HL-60 (cell line): ENCODE results near the gene RAB28.

Experiments used
- POLR2AphosphoS5 ChIP-seq: IDR thresholded peaks from 2 replicates; pipeline ENCODE4 v1.6.1; 2012; ENCODE audit warnings: low read depth
- SPI1 ChIP-seq: IDR thresholded peaks from 2 replicates; pipeline ENCODE4 v1.6.1; 2012; ENCODE audit warnings: low read depth, mild to moderate bottlenecking, borderline replicate concordance
- TF ChIP-seq, protein P1 (sequence below): IDR thresholded peaks from one replicate; pipeline ENCODE4 v1.5.1; 2011; ENCODE audit warnings: low read length, control low read depth, inconsistent platforms; ENCODE audit not compliant: insufficient read depth

DNA sequence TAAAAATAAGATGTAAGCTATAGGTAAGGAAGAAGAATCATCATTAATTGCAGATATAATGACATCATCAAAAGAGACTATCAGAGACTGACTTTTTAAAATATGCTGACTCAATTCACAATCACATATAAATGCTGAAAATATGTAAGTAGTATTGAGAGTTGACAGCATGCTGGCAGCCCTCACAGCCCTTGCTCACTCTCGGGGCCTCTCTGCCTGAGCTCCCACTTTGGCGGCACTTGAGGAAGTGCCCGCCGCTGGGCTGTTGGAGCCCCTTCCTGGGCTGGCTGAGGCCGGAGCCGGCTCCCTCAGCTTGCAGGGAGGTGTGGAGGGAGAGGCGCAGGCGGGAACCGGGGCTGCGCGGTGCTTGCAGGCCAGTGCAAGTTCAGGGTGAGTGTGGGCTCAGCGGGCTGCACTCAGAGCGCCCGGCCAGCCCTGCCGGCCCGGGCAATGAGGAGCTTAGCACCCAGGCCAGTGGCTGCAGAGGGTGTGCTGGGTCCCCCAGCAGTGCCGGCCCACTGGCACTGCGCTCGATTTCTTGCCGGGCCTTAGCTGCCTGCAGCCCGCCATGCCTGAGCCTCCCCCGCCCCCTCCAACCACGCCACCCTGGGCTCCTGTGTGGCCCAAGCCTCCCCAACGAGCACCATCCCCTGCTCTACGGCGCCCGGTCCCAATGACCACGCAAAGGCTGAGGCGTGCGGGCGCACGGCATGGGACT, 68.9 kb downstream of the RAB28 start:
- TF ChIP-seq, protein P1, sequence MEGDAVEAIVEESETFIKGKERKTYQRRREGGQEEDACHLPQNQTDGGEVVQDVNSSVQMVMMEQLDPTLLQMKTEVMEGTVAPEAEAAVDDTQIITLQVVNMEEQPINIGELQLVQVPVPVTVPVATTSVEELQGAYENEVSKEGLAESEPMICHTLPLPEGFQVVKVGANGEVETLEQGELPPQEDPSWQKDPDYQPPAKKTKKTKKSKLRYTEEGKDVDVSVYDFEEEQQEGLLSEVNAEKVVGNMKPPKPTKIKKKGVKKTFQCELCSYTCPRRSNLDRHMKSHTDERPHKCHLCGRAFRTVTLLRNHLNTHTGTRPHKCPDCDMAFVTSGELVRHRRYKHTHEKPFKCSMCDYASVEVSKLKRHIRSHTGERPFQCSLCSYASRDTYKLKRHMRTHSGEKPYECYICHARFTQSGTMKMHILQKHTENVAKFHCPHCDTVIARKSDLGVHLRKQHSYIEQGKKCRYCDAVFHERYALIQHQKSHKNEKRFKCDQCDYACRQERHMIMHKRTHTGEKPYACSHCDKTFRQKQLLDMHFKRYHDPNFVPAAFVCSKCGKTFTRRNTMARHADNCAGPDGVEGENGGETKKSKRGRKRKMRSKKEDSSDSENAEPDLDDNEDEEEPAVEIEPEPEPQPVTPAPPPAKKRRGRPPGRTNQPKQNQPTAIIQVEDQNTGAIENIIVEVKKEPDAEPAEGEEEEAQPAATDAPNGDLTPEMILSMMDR = no peak
- TF ChIP-seq POLR2AphosphoS5 = no peak
- TF ChIP-seq SPI1 = peak; percentile 68
